ENCODE measurements around the gene OBP2A. TPM values are rescaled to one million over a fixed set of nuclear protein-coding genes. Genes with fewer than 3 reads are reported as not detected.

The OBP2A gene
- total RNA-seq, 5 donors from 2014 or later (not counting 1 experiment from before 2014, with no cell fraction given): not detected

GRCh38 chr9:135584934-135585333, 39.0 kb downstream of the OBP2A start:
- H3K9me3 Mint-ChIP-seq: no peaks in the 10 kb centered on the region
- CTCF ChIA-PET: no interaction called here
- POLR2A ChIA-PET: no interaction called here
- Histone ChIP-seq H3K4me3 (ENCODE audit: control insufficient read depth in 1 of 2, extremely low read depth in 1 of 2, low read length in 1 of 2) (no peak overlapping the region), H3K27me3 (replicated peaks in 1 of 2; ENCODE audit: control insufficient read depth in 2 of 2, extremely low read depth in 1 of 2, insufficient read depth in 2 of 2, low read length in 1 of 2) (peaks cover 0 to 52% of the 10 kb centered on the region in 2 experiments), H3K4me1 (ENCODE audit: control insufficient read depth in 1 of 2, extremely low read depth in 1 of 2, insufficient read depth in 2 of 2, low read length in 2 of 2) (no peaks in the 10 kb centered on the region), H3K9me3 (no peaks in the 10 kb centered on the region), H3K27ac (ENCODE audit: low read length) (no peak overlapping the region), H3K36me3 (ENCODE audit: control insufficient read depth in 2 of 2, extremely low read depth in 1 of 2, insufficient read depth in 1 of 2, low read length in 1 of 2) (no peaks in the 10 kb centered on the region)
- ATAC-seq (replicated peaks in 1 of 4): no peak
- H3K36me3 Mint-ChIP-seq: no peaks in the 10 kb centered on the region
- peaks cover 12 to 25% of the 10 kb centered on the region in 2 donors for H3K27me3 Mint-ChIP-seq
- H3K4me3 Mint-ChIP-seq: no peak overlapping the region
- DNase-seq: no peak
- no peaks in the 10 kb centered on the region for H3K4me1 Mint-ChIP-seq
- H3K27ac Mint-ChIP-seq: no peak overlapping the region
- 60% methylated on average over 7 of the region's 16 CpGs for WGBS (ENCODE audit: insufficient coverage)

GRCh38 chr9:135586601-135587109, 40.7 kb downstream of the OBP2A start:
- ChIA-PET CTCF (no interaction called here), POLR2A (no interaction called here)
- ATAC-seq (replicated peaks in 1 of 4) (no peak), DNase-seq (no peak)
- H3K36me3 Mint-ChIP-seq: no peaks in the 10 kb centered on the region
- peaks cover 0 to 50% of the 10 kb centered on the region in 2 experiments for H3K27me3 ChIP-seq (replicated peaks in 1 of 2; ENCODE audit: control insufficient read depth in 2 of 2, extremely low read depth in 1 of 2, insufficient read depth in 2 of 2, low read length in 1 of 2)
- no peak overlapping the region for H3K4me3 Mint-ChIP-seq
- no peak overlapping the region for H3K4me3 ChIP-seq (ENCODE audit: control insufficient read depth in 1 of 2, extremely low read depth in 1 of 2, low read length in 1 of 2)
- no peaks in the 10 kb centered on the region for H3K36me3 ChIP-seq (ENCODE audit: control insufficient read depth in 2 of 2, extremely low read depth in 1 of 2, insufficient read depth in 1 of 2, low read length in 1 of 2)
- no peaks in the 10 kb centered on the region for H3K9me3 Mint-ChIP-seq
- H3K27me3 Mint-ChIP-seq: peaks cover 18 to 32% of the 10 kb centered on the region in 2 donors
- 68% methylated on average over 11 of the region's 15 CpGs for WGBS (ENCODE audit: insufficient coverage)
- no peak overlapping the region for H3K27ac Mint-ChIP-seq
- H3K27ac ChIP-seq (ENCODE audit: low read length): no peak overlapping the region
- H3K9me3 ChIP-seq: no peaks in the 10 kb centered on the region
- no peaks in the 10 kb centered on the region for H3K4me1 ChIP-seq (ENCODE audit: control insufficient read depth in 1 of 2, extremely low read depth in 1 of 2, insufficient read depth in 2 of 2, low read length in 2 of 2)
- H3K4me1 Mint-ChIP-seq: no peaks in the 10 kb centered on the region

- Mint-ChIP-seq H3K9me3 (no peaks in the 10 kb centered on the region), H3K4me1 (no peaks in the 10 kb centered on the region), H3K27me3 (peaks cover 18 to 34% of the 10 kb centered on the region in 2 donors), H3K36me3 (no peaks in the 10 kb centered on the region), H3K27ac (no peak overlapping the region), H3K4me3 (no peak overlapping the region)
- WGBS (ENCODE audit: insufficient coverage): no CpG with 5 or more reads among the region's 7 CpGs
- H3K27ac ChIP-seq (ENCODE audit: low read length): no peak overlapping the region
- POLR2A ChIA-PET: no interaction called here
- CTCF ChIA-PET: no interaction called here
- peaks cover 0 to 55% of the 10 kb centered on the region in 2 experiments for H3K27me3 ChIP-seq (replicated peaks in 1 of 2; ENCODE audit: control insufficient read depth in 2 of 2, extremely low read depth in 1 of 2, insufficient read depth in 2 of 2, low read length in 1 of 2)
- H3K36me3 ChIP-seq (ENCODE audit: control insufficient read depth in 2 of 2, extremely low read depth in 1 of 2, insufficient read depth in 1 of 2, low read length in 1 of 2): no peaks in the 10 kb centered on the region
- no peak for DNase-seq
- H3K4me3 ChIP-seq (ENCODE audit: control insufficient read depth in 1 of 2, extremely low read depth in 1 of 2, low read length in 1 of 2): no peak overlapping the region
- no peaks in the 10 kb centered on the region for H3K4me1 ChIP-seq (ENCODE audit: control insufficient read depth in 1 of 2, extremely low read depth in 1 of 2, insufficient read depth in 2 of 2, low read length in 2 of 2)
- no peak for ATAC-seq (replicated peaks in 1 of 4)
- no peaks in the 10 kb centered on the region for H3K9me3 ChIP-seq
Observed at GRCh38 chr9:135587658-135588057, 41.7 kb downstream of the OBP2A start.

DNA sequence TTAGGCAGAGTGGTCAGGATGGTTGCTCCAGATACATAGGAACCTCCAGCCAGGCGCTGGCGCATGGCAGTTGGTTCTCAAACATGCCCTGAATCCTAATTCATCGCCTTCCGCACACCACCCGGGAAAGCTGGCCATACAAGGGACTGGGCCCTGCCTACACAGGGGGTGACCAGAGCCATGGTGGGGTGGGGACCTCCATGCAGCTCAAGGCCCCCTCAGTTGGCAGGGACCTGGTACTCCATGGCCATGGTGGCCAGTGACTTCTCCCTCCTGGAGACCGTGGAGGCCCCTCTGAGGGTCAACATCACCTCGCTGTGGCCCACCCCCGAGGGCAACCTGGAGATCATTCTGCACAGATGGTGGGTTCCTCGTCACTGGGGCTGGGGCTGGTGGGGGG, 42.4 kb downstream of the OBP2A start:
- no peak overlapping the region for H3K4me3 ChIP-seq (ENCODE audit: control insufficient read depth in 1 of 2, extremely low read depth in 1 of 2, low read length in 1 of 2)
- Mint-ChIP-seq H3K36me3 (no peaks in the 10 kb centered on the region), H3K9me3 (no peaks in the 10 kb centered on the region), H3K4me1 (no peaks in the 10 kb centered on the region), H3K4me3 (no peak overlapping the region), H3K27ac (no peak overlapping the region), H3K27me3 (peaks cover 16 to 31% of the 10 kb centered on the region in 2 donors)
- H3K9me3 ChIP-seq: no peaks in the 10 kb centered on the region
- WGBS (ENCODE audit: insufficient coverage): 94% methylated on average over 5 of the region's 9 CpGs
- no peak overlapping the region for H3K27ac ChIP-seq (ENCODE audit: low read length)
- POLR2A ChIA-PET: no interaction called here
- no peak for ATAC-seq (replicated peaks in 1 of 4)
- no peak for DNase-seq
- peaks cover 0 to 47% of the 10 kb centered on the region in 2 experiments for H3K27me3 ChIP-seq (replicated peaks in 1 of 2; ENCODE audit: control insufficient read depth in 2 of 2, extremely low read depth in 1 of 2, insufficient read depth in 2 of 2, low read length in 1 of 2)
- no peaks in the 10 kb centered on the region for H3K4me1 ChIP-seq (ENCODE audit: control insufficient read depth in 1 of 2, extremely low read depth in 1 of 2, insufficient read depth in 2 of 2, low read length in 2 of 2)
- CTCF ChIA-PET: no interaction called here
- H3K36me3 ChIP-seq (ENCODE audit: control insufficient read depth in 2 of 2, extremely low read depth in 1 of 2, insufficient read depth in 1 of 2, low read length in 1 of 2): no peaks in the 10 kb centered on the region

DNA sequence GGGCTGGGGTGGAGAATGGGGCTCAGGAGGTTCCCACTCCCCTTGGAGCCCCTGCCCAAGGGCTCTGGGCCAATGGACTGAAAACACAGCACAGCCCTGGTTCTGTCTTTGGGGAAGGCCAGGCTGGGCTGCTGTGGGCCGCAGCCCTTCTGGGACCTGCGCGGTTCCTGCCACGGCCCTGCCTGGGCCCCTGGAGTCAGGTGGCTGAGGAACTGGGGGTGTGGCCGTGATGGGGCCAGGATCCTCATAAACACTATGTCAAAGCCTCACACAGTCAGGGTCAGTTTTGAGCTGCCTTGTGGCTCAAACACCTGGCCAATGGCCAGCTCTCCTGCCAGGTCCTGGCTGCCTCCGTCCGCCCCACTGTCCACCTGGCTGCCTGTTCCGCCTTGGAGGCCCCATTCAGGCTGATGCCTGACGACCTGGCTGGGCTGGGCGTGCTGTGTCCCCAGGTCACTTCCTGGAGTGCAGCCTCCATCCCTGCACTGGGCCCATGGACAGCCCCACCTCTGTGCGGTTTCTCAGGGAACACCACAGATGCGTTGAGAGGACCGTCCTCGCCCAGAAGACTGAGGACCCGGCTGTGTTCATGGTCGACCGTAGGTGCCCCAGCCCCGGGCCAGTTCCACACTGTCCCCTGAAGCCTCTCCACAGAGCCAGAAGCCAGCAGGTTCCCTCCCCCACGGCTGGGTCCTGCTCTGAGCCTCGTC, 43.1 kb downstream of the OBP2A start:
- WGBS (ENCODE audit: insufficient coverage): 76% methylated on average over 14 of the region's 20 CpGs
- CTCF ChIA-PET: no interaction called here

GRCh38 chr9:135589596-135590485, 43.9 kb downstream of the OBP2A start:
- no peaks in the 10 kb centered on the region for H3K36me3 Mint-ChIP-seq
- H3K27me3 Mint-ChIP-seq: peaks cover 16 to 30% of the 10 kb centered on the region in 2 donors
- Histone ChIP-seq H3K9me3 (no peaks in the 10 kb centered on the region), H3K4me1 (ENCODE audit: control insufficient read depth in 1 of 2, extremely low read depth in 1 of 2, insufficient read depth in 2 of 2, low read length in 2 of 2) (no peaks in the 10 kb centered on the region), H3K4me3 (ENCODE audit: control insufficient read depth in 1 of 2, extremely low read depth in 1 of 2, low read length in 1 of 2) (no peak overlapping the region), H3K27ac (ENCODE audit: low read length) (no peak overlapping the region), H3K27me3 (replicated peaks in 1 of 2; ENCODE audit: control insufficient read depth in 2 of 2, extremely low read depth in 1 of 2, insufficient read depth in 2 of 2, low read length in 1 of 2) (peaks cover 0 to 40% of the 10 kb centered on the region in 2 experiments), H3K36me3 (ENCODE audit: control insufficient read depth in 2 of 2, extremely low read depth in 1 of 2, insufficient read depth in 1 of 2, low read length in 1 of 2) (no peaks in the 10 kb centered on the region)
- CTCF ChIA-PET: no interaction called here
- 58% methylated on average over 11 of the region's 15 CpGs for whole genome bisulfite sequencing (ENCODE audit: insufficient coverage)
- POLR2A ChIA-PET: no interaction called here
- no peak for DNase-seq
- H3K27ac Mint-ChIP-seq: no peak overlapping the region
- no peak for ATAC-seq (replicated peaks in 1 of 4)
- H3K4me3 Mint-ChIP-seq: no peak overlapping the region
- no peaks in the 10 kb centered on the region for H3K4me1 Mint-ChIP-seq
- peaks cover 0 to 2% (median 2%) of the 10 kb centered on the region in 3 donors for H3K9me3 Mint-ChIP-seq

More for the DNA sequence above, 43.1 kb downstream of the OBP2A start:
- H3K27ac Mint-ChIP-seq: no peak overlapping the region
- no peak overlapping the region for H3K4me3 Mint-ChIP-seq
- Histone ChIP-seq H3K36me3 (ENCODE audit: control insufficient read depth in 2 of 2, extremely low read depth in 1 of 2, insufficient read depth in 1 of 2, low read length in 1 of 2) (no peaks in the 10 kb centered on the region), H3K4me1 (ENCODE audit: control insufficient read depth in 1 of 2, extremely low read depth in 1 of 2, insufficient read depth in 2 of 2, low read length in 2 of 2) (no peaks in the 10 kb centered on the region), H3K4me3 (ENCODE audit: control insufficient read depth in 1 of 2, extremely low read depth in 1 of 2, low read length in 1 of 2) (no peak overlapping the region), H3K9me3 (no peaks in the 10 kb centered on the region), H3K27me3 (replicated peaks in 1 of 2; ENCODE audit: control insufficient read depth in 2 of 2, extremely low read depth in 1 of 2, insufficient read depth in 2 of 2, low read length in 1 of 2) (peaks cover 0 to 44% of the 10 kb centered on the region in 2 experiments), H3K27ac (ENCODE audit: low read length) (no peak overlapping the region)
- no peaks in the 10 kb centered on the region for H3K4me1 Mint-ChIP-seq
- H3K27me3 Mint-ChIP-seq: peaks cover 14 to 34% of the 10 kb centered on the region in 2 donors
- H3K9me3 Mint-ChIP-seq: no peaks in the 10 kb centered on the region
- POLR2A ChIA-PET: no interaction called here
- H3K36me3 Mint-ChIP-seq: no peaks in the 10 kb centered on the region
- no peak for ATAC-seq (replicated peaks in 1 of 4)
- no peak for DNase-seq
